HG03457 (cell line): ENCODE data around the gene NID1.
"Not testable (repeated sequence)": the region's sequence is repeated elsewhere in the genome, so short reads cannot be mapped to it uniquely, and the experiment has no call there.

ENCODE experiments used
- ATAC-seq: cut with Tn5 transposase; IDR thresholded peaks from one replicate; pipeline ENCODE4 v1.9.1; 2021; ENCODE audit warnings: moderate number of reproducible peaks; ENCODE audit not compliant: unreplicated experiment

The NID1 gene

GRCh38 chr1:235999259-235999925 lies 65.5 kb downstream of the NID1 start:
- peak; percentile 78 for ATAC-seq

- ATAC-seq: peak; percentile 7
Measured at GRCh38 chr1:235998812-235999211, 66.1 kb downstream of the NID1 start.

- no peak for ATAC-seq
Measured at GRCh38 chr1:235997931-235998330, 67.0 kb downstream of the NID1 start.

- ATAC-seq: no peak
Measured at GRCh38 chr1:235997049-235997448, 67.8 kb downstream of the NID1 start.

DNA sequence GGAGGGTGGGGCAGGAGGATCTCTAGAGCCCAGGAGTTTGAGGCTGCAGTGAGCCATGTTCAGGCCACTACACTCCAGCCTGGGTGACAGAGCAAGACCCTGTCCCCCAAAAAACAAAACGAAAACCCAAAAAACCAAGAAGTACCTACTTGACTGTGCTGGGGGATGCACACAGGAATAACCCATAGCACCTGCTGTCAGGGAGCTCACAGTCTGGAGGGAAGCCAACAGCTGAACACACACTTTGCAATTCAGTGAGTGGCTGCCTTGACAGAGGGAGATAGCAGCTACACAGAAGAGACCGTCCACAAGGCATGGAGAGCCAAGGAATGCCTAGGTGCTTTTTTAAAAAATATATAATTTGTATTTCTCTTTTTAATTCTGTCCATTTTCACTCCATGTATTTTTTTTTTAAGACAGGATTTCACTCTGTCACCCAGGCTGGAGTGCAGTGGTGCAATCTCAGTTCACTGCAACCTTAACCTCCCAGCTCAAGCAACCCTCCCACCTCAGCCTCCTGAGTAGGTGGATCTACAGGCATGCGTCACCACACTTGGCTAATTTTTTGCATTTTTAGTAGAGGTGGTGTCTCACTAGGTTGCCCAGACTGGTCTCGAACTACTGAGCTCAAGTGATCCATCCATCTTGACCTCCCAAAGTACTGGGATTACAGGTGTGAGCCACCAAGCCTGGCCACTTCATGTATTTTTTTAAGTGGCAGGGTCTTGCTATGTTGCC lies 68.7 kb downstream of the NID1 start:
- ATAC-seq: no peak

GRCh38 chr1:235995511-235995910 lies 69.4 kb downstream of the NID1 start:
- ATAC-seq: no peak

GRCh38 chr1:235993652-235994051 lies 71.2 kb downstream of the NID1 start:
- no peak for ATAC-seq

- no peak for ATAC-seq
Measured at GRCh38 chr1:235992868-235993267, 72.0 kb downstream of the NID1 start.

DNA sequence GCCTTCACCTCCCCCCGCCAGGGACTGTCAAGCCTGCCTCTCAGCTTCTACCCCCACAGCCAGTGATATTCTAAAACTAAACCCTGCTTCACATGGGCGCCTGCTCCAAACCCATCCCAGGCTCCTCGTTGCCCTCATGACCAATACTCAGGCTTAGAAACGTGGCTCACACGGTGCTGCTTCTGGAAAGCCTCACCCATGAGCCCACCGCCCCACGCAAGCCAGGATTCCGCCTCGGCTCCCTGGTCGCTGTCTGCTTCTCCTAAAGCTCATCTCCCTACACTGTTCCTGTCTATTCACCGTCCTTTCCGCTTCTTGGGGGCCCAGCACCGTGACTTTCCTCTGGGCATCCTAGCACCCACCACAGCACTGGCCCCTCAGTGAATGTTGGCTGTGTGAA lies 72.5 kb downstream of the NID1 start:
- no peak for ATAC-seq

- ATAC-seq: no peak
Measured at GRCh38 chr1:235990330-235990795, 74.5 kb downstream of the NID1 start.

DNA sequence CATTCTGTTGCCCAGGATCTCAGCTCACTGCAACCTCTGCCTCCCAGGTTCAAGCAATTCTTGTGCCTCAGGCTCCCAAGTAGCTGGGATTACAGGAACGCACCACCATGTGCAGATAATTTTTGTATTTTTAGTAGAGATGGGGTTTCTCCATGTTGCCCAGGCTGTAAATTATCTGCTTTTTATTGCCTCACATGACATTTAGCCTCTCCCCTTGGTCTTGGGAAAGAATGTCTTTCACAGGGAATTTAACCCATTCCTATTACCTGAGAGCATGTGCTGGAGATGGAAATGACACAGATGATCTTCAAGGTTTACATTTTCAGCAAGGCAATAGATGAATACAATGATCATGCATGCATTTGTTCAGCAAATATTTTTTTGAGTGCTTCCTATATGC lies 75.8 kb downstream of the NID1 start:
- ATAC-seq: no peak

GRCh38 chr1:235986869-235987268 lies 78.0 kb downstream of the NID1 start:
- ATAC-seq: peak; percentile 90

- ATAC-seq: no peak
Measured at GRCh38 chr1:235984041-235984825, 80.7 kb downstream of the NID1 start.

DNA sequence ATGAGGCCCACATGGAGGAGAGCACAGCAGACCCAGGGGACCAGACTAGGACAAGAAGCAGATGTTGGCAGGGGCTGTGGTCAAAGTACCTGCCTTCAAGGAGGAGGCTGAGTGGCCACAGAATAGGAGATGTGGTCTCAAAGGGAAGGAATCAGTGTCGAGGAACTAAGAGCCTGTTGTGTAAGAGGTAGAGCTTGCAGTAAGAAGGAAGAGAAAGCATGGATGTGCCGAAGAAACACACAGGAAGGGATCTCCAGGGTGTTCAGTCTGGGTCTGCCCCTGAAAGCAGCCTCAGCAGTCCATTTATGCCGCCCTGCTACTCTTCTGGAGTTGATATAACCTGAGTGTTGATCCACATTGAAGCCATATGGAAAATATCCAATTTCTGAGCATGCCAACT lies 83.9 kb downstream of the NID1 start:
- no peak for ATAC-seq

GRCh38 chr1:235979716-235980333 lies 85.1 kb downstream of the NID1 start:
- ATAC-seq: no peak

DNA sequence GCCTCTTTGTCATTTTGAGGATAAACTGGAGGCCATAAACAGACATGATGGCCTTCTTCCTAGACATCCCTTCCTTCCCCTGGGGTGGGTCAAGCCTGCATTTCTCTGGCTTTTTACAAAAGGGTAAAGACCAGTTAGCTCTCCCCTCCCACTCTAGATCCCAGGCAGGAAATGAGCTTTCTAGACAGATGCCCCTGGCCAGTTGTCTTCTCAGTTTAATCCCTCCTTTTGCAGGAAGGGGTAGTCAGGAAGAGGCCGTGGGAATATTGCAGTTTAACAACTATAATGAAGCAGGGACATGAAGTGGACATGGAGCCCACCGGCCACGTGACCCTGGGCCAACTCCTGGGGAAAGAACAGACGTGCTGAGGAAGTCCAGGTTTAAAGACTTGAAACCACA lies 85.7 kb downstream of the NID1 start:
- ATAC-seq: no peak

GRCh38 chr1:235976490-235976889 lies 88.4 kb downstream of the NID1 start:
- ATAC-seq: no peak

GRCh38 chr1:235974616-235975015 lies 90.3 kb downstream of the NID1 start:
- no peak for ATAC-seq

GRCh38 chr1:235972691-235973090 lies 92.2 kb downstream of the NID1 start:
- not testable (repeated sequence) for ATAC-seq

- peak; percentile 19 for ATAC-seq
Measured at GRCh38 chr1:235972311-235972689, 92.6 kb downstream of the NID1 start.

DNA sequence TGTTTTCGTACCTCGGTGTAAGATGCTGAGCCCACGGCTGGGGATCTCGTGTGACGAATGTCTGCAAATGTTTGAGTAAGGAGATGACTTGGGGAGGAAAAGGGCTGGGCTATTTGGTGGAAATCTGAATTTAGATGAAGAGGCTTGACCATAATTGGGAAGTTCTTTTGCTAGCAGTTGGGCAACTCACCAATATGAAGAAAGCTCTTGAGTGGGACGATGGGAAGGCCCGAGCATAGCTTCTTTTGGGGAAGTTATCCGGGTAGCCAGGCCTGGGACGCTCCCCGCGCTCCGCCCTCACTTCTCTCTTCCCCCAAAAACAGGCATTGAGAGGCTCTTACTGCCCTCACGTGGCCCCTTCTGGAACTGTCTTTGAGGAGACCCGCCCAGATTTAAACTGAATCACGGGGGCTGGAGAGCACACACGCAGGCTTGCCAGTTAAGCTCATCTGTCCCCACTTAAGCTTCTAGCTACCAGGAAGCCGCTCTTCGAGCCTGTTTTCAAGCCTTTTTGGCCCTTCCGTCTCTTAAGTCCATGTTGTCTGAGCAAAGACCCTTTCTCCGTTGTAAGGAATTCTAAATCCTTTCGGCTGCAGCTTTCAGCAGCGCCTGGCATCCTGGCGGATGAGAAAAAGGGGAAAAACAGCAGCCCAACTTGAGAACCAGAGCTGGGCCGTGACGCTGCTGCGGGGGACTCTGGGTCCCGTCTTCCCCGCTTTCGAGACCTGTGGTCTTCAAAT lies 93.1 kb downstream of the NID1 start:
- ATAC-seq: peak; percentile 93
